KMS-11 (cell line): ENCODE measurements around the gene OR9G4.

Source experiments
- H2AFZ ChIP-seq: fragments of 200-600 bp; sonication (generic); 2 replicates; pipeline ENCODE4 v1.6.1; 2016; ENCODE audit warnings: antibody characterized with exemption, mixed run types, low read depth
- H3K27ac ChIP-seq: fragments of 200-600 bp; sonication (generic); 2 replicates; pipeline ENCODE4 v1.6.1; 2016; ENCODE audit warnings: mild to moderate bottlenecking, mixed run types
- H3K27me3 ChIP-seq: fragments of 200-600 bp; sonication (generic); 2 replicates; pipeline ENCODE4 v1.6.1; 2017; ENCODE audit warnings: mild to moderate bottlenecking, low read depth, mixed run types, moderate library complexity; ENCODE audit not compliant: insufficient read depth
- H3K36me3 ChIP-seq: fragments of 200-600 bp; sonication (generic); 2 replicates; pipeline ENCODE4 v1.6.1; 2017; ENCODE audit warnings: mild to moderate bottlenecking, mixed run types; ENCODE audit not compliant: insufficient read depth
- H3K4me1 ChIP-seq: fragments of 200-600 bp; sonication (generic); 2 replicates; pipeline ENCODE4 v1.6.1; 2016; ENCODE audit warnings: mild to moderate bottlenecking, low read depth, mixed run types; ENCODE audit not compliant: poor library complexity, severe bottlenecking
- H3K4me2 ChIP-seq: fragments of 200-600 bp; sonication (generic); 2 replicates; pipeline ENCODE4 v1.7.0; 2016; ENCODE audit warnings: mild to moderate bottlenecking, mixed run types
- H3K4me3 ChIP-seq: fragments of 200-600 bp; sonication (generic); IDR thresholded peaks from 2 replicates; pipeline ENCODE4 v1.6.1; 2017; ENCODE audit warnings: low read depth, low read length, mixed read lengths; ENCODE audit not compliant: insufficient read depth
- H3K79me2 ChIP-seq: fragments of 200-600 bp; sonication (generic); 2 replicates; pipeline ENCODE4 v1.6.1; 2016; ENCODE audit warnings: low read depth, mixed run types; ENCODE audit not compliant: insufficient read depth
- H3K9ac ChIP-seq: fragments of 200-600 bp; sonication (generic); 2 replicates; pipeline ENCODE4 v1.6.1; 2016; ENCODE audit warnings: mild to moderate bottlenecking, mixed run types
- H4K20me1 ChIP-seq: fragments of 200-600 bp; sonication (generic); 2 replicates; pipeline ENCODE4 v1.6.1; 2016; ENCODE audit warnings: mild to moderate bottlenecking, mixed run types; ENCODE audit not compliant: insufficient read depth
- CTCF ChIP-seq: fragments of 200-600 bp; sonication (generic); conservative IDR thresholded peaks from 2 replicates; pipeline ENCODE4 v1.6.1; 2017; ENCODE audit warnings: low read depth, mild to moderate bottlenecking, antibody characterized with exemption, low read length, moderate library complexity, mixed read lengths

OR9G4 gene

GRCh38 chr11:56764976-56765375 lies 16.5 kb upstream of the OR9G4 start:
- no peak for TF ChIP-seq CTCF

DNA sequence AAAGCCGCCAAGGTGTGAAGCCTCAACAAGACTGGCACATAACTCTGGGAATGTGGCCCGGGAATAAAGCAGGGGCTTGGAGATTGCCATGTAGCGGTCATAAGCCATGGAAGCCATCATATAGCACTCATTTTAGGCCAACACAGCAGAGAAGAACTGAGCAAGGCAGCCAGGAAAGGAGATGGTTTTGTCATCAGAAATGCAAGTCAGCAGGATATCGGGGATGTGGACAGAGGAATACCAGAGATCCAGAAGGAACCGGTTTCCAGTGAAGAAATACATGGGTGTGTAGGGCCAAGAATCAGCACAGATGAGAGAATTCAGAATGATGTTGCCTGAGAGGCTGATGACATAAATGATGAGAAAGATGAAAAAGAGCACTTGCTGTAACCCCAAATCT lies 3.0 kb upstream of the OR9G4 start:
- H2AFZ ChIP-seq, result no peak overlapping the region
- no peak overlapping the region for H3K9ac ChIP-seq
- H3K36me3 ChIP-seq, result no peaks in the 10 kb centered on the region
- TF ChIP-seq CTCF, result no peak
- no peaks in the 10 kb centered on the region for H3K79me2 ChIP-seq
- H3K27me3 ChIP-seq, result no peaks in the 10 kb centered on the region
- H3K4me1 ChIP-seq, result no peaks in the 10 kb centered on the region
- no peak overlapping the region for H3K4me3 ChIP-seq
- H4K20me1 ChIP-seq, result no peaks in the 10 kb centered on the region
- H3K27ac ChIP-seq, result no peak overlapping the region
- no peak overlapping the region for H3K4me2 ChIP-seq

More at GRCh38 chr11:56764976-56765375, 16.5 kb upstream of the OR9G4 start:
- H3K4me1 ChIP-seq, result no peaks in the 10 kb centered on the region
- no peak overlapping the region for H2AFZ ChIP-seq
- no peak overlapping the region for H3K4me3 ChIP-seq
- no peak overlapping the region for H3K4me2 ChIP-seq
- H3K27me3 ChIP-seq, result no peaks in the 10 kb centered on the region
- no peaks in the 10 kb centered on the region for H4K20me1 ChIP-seq
- H3K9ac ChIP-seq, result no peak overlapping the region
- no peaks in the 10 kb centered on the region for H3K79me2 ChIP-seq
- no peaks in the 10 kb centered on the region for H3K36me3 ChIP-seq
- no peak overlapping the region for H3K27ac ChIP-seq

GRCh38 chr11:56750190-56750589 lies 1.7 kb upstream of the OR9G4 start:
- no peak for TF ChIP-seq CTCF
- Histone ChIP-seq H3K9ac (no peak overlapping the region), H3K79me2 (no peaks in the 10 kb centered on the region), H3K27ac (no peak overlapping the region), H3K36me3 (no peaks in the 10 kb centered on the region), H3K4me1 (no peaks in the 10 kb centered on the region), H3K4me3 (no peak overlapping the region), H3K27me3 (no peaks in the 10 kb centered on the region), H2AFZ (no peak overlapping the region), H4K20me1 (no peaks in the 10 kb centered on the region), H3K4me2 (no peak overlapping the region)

- no peaks in the 10 kb centered on the region for H3K36me3 ChIP-seq
- H3K27me3 ChIP-seq, result no peaks in the 10 kb centered on the region
- H3K4me3 ChIP-seq, result no peak overlapping the region
- H3K4me2 ChIP-seq, result no peak overlapping the region
- no peak for TF ChIP-seq CTCF
- no peak overlapping the region for H3K9ac ChIP-seq
- H3K4me1 ChIP-seq, result no peaks in the 10 kb centered on the region
- no peaks in the 10 kb centered on the region for H3K79me2 ChIP-seq
- H3K27ac ChIP-seq, result no peak overlapping the region
- no peak overlapping the region for H2AFZ ChIP-seq
- H4K20me1 ChIP-seq, result no peaks in the 10 kb centered on the region
Observed at GRCh38 chr11:56740886-56741285, 7.6 kb downstream of the OR9G4 start.
